ENCODE results near the gene HDAC7.

HDAC7 gene

DNA sequence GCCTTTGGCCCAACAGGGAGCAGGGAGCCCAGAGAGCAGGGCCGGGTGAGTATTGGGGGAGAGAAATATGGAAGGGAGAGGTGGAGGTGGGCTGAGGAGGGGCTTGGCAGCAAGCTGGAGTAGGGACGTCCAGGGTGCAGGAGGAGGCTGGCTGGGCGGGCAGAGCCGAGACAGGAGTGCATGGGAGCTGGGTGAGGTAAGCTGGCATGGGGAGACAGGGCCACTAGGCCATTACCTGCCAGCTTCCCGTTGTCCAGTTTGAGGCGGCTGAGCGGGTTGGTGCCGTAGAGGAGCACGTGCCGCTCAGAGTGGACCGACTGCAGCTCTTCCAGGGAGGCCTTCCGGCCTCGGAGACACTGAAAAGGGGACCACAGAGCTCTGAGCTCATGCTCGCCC, 28.4 kb downstream of the HDAC7 start:
- no peak for DNase-seq

- DNase-seq, result no peak
Measured at GRCh38 chr12:47790676-47791350, 28.9 kb downstream of the HDAC7 start.

DNA sequence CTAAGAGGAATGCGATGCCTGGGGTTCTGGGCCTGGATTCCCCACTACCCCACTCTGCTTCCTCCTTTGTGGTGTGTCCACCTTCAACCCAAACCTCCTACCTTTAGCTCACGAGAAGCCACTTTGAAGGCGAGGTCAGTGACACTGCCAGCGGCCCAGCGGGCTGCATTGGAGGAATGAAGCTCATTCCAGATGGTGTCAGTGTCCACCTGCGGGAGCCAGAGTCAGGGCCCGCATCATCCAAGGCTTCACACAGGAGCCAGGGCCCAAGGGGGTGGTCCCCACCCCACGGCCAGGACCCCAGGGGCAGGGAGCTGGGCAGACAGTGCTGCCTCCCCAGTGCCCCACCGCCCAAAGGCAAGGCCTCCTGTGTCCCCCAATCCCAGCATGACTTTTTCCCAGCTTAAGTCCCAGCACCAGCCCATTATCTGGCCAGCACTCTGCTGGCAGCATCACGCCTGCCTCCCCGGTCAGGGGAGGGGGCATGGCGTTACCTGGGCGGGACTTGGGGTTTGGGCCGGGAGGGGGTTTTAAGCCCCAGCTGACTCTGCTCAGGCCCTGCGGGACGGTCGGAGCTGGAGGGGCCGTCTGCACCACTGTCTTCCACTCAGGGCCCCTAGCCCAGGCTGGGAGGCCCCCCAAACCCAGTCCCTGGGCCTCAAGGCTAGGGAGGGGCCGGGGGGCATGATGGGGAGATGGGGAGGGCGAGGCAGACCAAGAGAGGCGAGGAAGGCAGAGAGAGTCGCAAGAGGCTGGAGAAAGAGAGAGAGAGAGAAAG, 29.8 kb downstream of the HDAC7 start:
- no peak for DNase-seq

DNA sequence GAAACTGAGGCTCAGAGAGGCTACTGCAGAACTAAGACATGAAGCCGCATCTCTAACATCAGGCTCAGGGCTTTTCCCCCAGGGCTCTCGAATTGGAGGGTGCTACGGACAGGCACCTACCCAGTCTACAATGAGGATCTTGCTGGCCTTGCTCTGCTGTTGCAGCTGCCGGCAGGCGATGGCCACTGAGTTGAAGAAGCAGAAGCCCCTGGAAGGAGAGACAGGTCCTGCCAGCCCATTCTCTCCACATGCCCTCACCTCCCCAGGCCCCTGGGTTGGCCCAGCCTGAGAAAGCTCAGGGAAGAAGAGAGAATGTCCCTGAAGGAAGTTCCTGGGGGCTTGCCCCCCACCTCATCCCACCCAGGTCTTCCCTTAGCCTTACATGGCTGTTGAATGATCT, 30.6 kb downstream of the HDAC7 start:
- DNase-seq, result no peak

DNA sequence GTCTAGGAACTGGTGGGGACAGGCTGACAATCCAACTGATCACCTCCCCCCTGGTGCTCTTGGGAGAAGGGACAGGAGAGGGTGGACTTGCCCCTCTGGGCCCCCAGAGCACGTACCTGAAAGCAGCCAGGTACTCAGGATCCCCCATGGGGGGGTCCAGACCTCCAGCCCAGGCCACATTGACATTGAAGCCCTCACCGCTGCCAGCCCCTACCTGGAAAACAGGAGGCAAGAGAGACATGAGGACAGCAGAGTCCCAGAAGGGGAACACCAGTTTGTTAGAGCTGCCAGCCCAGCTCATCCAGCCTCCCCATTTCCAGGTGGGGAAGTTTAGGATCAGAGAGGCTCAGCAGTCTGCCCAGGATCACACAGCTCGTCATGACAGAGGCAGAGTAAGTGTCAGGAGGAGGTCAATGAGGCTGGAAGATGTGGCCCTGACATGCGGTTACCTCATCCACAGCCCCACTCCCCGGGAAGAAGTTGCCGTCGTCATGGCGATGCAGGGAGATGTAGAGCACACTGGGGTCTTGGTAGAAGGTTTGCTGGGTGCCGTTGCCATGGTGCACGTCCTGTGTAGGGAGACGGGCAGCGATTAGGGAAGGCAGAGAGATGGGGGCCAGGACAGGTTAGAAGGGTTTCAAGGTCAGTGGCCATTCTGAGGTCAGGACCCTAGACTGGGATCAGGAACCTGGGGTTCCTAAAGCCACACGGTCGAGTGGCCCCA, 31.9 kb downstream of the HDAC7 start:
- no peak for DNase-seq

GRCh38 chr12:47786662-47787280, 32.9 kb downstream of the HDAC7 start:
- DNase-seq, result no peak

GRCh38 chr12:47785887-47786661, 33.6 kb downstream of the HDAC7 start:
- no peak for DNase-seq

DNA sequence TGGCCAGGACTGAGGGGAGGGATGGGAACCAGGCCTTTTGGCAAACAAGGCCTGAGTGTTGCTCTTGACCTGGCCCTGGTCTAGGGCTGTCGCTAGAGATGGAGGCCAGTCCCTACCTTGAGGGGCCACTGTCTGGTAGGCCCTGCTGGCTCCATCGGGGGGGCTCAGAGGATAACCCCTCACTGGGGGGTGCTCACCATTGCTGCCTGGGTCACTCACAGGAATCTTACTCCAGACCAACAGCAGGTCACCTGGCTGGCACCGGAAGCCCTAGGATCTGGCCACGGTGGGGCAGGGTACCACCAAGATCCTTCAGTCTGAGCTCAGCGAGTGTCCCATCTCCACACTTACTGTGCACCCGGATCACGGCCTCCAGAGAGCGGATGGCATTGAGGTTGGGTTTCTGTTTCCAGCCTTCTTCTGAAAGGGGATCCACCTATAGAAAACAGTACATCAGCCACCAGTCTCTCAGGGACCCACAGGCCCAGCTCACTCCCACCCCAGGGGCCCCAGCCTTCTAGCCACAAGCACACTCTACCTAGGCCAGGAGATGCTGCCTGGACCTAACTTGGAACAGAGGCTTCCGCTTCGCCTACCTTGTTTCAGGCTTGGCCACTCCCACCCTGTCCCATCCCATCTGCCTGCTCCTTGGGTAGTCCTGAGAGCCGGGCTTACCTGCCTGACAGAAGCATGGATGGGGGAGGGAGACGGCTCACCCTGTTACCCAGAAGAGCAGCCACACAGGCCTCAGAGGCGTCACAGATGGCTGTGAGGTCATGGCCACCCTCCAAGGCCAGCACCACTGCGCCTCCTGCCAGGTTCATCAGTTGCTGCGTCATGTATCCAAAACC, 34.4 kb downstream of the HDAC7 start:
- no peak for DNase-seq

DNA sequence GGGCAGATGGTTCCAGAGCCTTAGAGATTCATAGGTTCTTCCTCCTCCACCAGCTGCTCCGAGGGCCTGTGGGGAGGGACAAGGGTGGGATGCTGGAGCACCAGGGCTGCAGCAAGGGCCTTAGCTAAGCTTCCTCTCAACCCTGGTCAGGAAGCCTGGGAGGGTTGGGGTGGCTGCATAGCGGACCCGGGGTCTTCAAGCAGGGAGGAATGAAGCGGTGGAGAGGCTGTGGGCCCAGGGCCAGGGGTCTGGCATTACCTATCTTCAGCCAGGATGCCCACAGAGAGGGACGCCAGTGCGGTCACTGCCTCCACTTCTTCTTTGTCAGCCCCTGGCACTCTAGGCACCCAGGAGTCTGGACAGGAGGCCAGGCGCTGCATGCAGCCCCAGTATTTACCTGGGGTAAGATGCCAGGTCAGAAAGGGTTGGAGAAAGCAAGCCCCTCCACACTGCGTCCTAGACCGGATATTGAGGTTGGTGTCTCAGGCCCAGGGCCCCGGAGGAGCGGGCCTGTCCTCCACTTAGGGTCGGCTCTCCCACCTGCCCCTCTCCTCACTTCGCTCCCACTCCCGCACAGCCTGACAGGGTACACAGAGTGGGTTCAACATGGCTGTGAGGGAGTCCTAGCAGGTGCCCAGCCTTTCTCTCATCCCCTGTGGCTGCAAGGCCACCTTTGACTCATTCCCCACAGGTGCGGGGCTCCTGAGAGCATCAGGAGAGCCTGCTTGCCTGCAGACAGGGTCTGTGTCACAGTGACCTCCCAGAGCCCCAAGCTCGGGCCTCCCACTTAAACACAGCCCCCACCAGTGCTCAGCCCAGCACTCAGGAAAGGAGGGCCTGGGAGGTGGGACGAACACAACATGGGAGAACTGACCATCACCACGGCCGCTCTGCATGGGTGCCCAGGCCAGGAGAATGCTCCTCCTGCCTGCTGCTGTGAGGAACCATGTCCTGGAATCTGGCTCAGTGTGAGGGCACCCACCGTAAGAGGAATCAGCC, 35.6 kb downstream of the HDAC7 start:
- DNase-seq, result no peak

- DNase-seq, result no peak
Measured at GRCh38 chr12:47783024-47783755, 36.5 kb downstream of the HDAC7 start.

DNA sequence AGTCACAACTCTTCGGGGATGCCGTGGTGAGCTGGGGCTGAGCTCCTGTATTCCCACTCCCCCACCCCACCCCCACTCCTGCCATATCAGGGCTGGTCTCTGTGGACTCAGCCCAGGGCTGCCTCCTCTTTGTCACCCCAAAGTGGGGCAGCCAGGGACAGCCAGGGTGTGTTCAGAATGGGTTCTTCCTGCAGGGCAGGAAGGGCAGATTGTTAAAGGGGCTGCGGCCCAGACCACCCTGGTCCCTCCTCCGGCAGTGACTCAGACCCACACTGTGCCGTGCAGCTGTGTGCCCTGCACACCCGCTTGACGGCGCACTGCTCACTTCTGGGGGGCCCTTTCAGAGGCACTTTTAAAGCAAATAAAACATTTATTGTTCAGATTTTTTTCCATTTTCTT, 37.3 kb downstream of the HDAC7 start:
- DNase-seq, result no peak

- DNase-seq, result no peak
Measured at GRCh38 chr12:47781479-47782371, 38.0 kb downstream of the HDAC7 start.

DNA sequence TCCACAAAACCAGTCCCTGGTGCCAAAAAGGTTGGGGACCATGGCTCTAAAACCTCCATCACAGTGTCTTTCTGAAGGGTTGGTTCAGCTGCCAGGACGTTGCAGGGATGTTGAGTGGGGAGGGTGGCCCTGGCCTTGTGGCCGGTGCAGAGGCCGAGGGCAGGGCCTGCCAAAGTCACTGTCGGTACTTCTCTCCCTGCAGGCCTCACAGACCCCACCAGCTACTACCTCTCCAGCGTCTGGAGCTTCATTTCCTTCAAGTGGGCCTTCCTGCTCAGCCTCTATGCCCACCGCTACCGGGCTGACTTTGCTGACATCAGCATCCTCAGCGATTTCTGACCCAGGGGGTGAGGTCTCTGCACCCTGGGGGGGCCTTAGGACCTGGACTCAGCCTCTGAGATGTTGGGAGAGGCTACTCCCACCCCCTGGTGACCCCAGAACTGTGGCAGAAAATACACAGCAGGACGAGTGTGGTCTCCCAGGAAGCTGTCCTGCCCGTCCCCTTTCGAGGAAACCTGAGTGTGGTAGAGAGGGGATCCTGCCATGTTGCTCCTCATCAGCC, 39.7 kb downstream of the HDAC7 start:
- DNase-seq, result no peak

GRCh38 chr12:47779301-47779942, 40.3 kb downstream of the HDAC7 start:
- DNase-seq, result peak; percentile 89

DNA sequence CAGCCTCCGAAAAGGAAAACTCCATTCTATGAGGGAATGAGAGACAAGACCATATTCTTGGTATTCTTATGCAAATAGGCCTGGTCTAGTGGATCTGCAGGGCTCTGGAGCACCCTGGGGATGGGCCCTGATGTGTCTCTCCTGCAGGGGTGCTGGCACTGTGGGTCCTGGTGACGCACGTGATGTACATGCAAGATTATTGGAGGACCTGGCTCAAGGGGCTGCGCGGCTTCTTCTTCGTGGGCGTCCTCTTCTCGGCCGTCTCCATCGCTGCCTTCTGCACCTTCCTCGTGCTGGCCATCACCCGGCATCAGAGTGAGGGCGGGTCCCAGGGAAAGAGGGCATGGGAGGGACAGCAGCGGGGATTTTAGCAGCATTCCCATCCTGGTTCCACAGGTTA, 40.8 kb downstream of the HDAC7 start:
- no peak for DNase-seq

- no peak for DNase-seq
Measured at GRCh38 chr12:47777741-47778558, 41.8 kb downstream of the HDAC7 start.

- no peak for DNase-seq
Measured at GRCh38 chr12:47777151-47777550, 42.6 kb downstream of the HDAC7 start.

Data from NCI-H1092 treated with DMSO at 0.1 percent for 48 hours (cell line).